NCI-H2196 treated with DMSO at 0.1 percent for 48 hours (cell line): ENCODE results near the gene PALM.

Source experiments
- DNase-seq: peaks from one replicate; lab custom pipeline; 2025; ENCODE audit not compliant: unreplicated experiment; lab: John Stamatoyannopoulos, UW

Gene PALM

DNA sequence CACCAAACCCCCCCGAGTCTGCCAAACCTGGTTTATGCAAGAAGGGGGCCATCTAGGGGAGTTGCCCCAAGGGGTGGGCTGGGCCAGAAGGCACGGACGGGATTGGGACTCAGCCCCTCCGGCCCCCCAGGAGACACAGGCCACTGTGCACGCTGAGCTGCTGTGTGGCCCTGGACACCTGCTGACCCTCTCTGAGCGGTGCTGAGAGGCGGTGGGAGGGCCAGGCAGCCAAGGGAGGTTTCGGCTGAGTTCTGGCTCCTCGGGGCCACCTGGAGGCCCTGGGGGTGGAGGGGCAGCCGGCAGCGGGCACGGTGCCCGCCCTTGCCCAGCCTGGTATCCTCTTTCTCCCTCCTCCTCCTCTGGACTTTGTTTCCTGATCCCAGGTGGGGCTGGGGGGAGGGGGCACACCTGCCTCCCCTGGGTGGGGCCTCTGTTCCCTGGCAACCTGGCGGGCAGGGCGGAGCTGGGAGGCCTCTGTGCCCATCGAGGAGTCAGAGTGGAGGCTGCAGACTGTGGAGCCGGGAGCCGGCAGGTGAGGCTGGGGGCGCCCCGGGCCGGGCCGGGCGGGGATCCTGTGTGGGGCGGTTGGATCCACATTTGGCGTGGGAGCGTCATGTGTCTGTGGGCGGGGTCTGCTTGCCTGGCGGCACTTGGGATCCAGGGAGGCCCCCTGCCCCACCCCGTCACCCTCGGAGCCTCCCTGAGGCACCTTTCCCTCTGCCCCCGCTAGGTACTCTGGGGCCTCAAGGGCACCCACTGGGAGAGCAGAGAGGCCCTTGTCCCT is 42.1 kb downstream of the PALM start, which contains the start of gene MISP:
MISP (plus strand) TSS at position 473 of the 784 bp plus-strand sequence. CDS start 5,835 bp downstream, outside the sequence.
- DNase-seq = peak; percentile 84

- no peak for DNase-seq
Observed at GRCh38 chr19:751501-752341, 43.0 kb downstream of the PALM start.

- DNase-seq = no peak
Observed at GRCh38 chr19:752652-753517, 44.1 kb downstream of the PALM start.

DNA sequence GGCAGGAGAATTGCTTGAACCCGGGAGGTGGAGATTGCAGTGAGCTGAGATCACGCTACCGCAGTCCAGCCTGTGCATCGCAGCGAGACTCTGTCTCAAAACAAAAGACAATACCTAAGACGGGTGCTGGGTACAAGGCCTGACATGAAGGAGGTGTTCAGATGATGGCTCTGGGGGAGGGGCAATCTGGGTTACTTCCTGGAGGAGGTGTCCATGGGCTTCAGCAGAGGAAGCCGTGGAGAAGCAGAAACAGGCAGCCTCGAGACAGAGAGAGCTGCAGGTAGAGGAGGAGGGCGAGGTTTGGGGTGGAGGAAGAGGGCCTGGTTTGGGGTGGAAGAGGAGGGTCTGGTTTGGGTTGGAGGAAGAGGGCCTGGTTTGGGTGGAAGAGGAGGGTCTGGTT is 45.8 kb downstream of the PALM start:
- no peak for DNase-seq

- DNase-seq = no peak
Observed at GRCh38 chr19:755063-755462, 46.3 kb downstream of the PALM start.

DNA sequence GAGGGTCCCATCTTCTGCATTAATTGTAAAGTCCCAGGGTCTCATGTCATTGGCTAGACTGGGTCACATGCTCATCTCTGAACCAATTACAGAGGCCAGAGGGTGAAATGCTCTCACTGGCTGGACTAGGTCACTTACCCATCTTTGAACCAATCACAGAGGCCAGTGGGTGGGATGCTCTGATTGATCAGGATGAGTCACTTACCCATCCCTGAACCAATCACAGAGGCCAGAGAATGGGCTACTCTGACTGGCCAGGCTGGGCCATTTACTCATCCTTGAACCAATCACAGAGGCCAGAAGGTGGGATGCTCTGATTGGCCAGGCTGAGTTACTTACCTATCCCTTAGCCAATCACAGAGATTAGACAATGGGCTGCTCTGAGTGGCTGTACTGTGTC is 47.5 kb downstream of the PALM start:
- no peak for DNase-seq

GRCh38 chr19:756821-757688 is 48.3 kb downstream of the PALM start:
- no peak for DNase-seq

DNA sequence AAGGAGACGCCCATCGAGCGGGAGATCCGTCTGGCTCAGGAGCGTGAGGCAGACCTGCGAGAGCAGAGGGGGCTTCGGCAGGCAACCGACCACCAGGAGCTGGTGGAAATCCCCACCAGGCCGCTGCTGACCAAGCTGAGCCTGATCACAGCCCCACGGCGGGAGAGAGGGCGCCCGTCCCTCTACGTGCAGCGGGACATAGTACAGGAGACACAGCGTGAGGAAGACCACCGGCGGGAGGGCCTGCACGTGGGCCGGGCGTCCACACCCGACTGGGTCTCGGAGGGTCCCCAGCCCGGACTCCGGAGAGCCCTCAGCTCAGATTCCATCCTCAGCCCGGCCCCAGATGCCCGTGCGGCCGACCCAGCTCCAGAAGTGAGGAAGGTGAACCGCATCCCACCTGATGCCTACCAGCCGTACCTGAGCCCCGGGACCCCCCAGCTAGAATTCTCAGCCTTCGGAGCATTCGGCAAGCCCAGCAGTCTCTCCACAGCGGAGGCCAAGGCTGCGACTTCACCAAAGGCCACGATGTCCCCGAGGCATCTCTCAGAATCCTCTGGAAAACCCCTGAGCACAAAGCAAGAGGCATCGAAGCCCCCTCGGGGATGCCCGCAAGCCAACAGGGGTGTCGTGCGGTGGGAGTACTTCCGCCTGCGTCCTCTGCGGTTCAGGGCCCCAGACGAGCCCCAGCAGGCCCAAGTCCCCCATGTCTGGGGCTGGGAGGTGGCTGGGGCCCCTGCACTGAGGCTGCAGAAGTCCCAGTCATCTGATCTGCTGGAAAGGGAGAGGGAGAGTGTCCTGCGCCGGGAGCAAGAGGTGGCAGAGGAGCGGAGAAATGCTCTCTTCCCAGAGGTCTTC is 49.3 kb downstream of the PALM start:
- DNase-seq = no peak

GRCh38 chr19:763181-763580 is 54.4 kb downstream of the PALM start:
- DNase-seq = no peak

GRCh38 chr19:763869-764268 is 55.1 kb downstream of the PALM start:
- DNase-seq = no peak

DNA sequence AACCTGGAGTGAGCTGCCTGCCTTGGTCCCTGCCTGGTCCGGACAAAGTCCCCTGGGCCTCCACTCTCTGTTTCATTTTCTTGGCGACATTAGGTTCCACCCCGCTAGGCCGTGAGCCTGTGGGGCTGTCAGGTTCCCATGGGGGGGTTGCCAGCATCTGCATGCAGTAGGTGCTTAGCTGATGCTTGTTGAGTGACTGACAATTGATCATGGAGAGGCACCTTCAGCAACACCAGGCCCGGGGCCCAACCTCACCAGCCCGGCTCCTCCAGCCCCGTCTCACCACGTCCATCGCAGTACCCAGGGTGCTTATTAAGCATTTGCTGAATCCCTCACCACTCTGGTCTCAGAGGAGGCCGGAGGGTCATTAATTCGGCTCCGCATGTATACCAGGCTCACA is 55.6 kb downstream of the PALM start:
- no peak for DNase-seq

DNA sequence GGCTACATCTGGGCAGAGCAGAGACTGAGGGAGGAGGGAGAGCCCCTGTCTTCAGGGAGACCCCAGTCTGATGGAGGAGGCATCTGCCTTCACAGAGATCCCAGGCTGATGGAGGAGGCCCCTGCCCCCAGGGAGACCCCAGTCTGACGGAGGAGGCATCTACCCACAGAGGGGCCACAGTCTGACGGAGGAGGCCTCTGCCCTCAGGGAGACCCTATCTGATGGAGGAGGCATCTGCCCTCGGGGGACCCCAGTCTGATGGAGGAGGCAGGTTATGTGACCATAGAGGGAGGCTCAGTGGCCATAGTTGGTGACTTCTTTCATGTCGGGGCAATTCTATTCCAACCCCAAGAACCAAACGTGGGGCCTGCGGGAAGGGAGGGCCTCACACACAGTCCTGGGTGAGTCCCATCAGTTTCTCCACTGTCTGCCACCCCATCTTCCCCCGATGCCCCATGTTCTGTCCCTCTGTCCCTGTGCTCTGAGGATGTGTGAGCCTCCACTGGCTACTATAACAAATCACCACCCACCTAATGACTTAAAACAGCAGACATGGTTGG is 56.5 kb downstream of the PALM start:
- no peak for DNase-seq

DNA sequence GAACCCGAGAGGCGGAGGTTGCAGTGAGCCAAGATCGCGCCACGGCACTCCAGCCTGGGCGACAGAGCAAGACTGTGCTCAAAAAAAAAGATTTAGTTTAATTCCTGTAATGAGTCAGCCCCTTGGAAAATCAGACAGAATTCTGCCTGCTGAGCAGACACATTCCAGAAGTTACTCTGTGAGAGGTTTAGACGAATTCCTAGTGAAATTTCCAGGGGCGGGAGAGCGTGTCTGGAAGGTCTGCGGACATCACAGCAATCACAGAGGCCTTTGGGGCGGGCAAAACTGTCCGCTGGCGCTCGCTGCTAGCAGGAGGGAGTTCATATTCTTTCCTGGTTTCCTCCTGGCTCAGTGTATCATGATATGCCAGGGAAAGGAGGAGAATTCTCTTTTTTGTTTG is 59.7 kb downstream of the PALM start:
- no peak for DNase-seq

GRCh38 chr19:769616-770015 is 60.9 kb downstream of the PALM start:
- no peak for DNase-seq

DNA sequence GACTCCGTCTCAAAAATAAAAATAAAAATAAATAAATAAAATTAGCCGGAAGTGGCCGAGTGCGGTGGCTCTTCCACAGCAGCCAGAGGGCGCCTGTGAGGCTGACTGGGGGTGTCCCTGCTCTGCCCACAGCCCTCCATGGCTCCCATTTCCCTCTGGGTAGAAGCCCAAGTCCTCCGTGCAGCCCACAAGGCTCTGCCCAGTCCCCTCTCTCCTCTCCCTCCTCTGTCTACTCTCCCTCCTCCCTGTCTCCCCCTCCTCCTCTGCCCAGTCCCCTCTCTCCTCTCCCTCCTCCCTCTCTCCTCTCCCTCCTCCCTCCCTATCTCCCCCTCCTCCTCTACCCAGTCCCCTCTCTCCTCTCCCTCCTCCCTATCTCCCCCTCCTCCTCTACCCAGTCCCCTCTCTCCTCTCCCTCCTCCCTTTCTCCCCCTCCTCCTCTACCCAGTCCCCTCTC is 62.6 kb downstream of the PALM start:
- no peak for DNase-seq

DNA sequence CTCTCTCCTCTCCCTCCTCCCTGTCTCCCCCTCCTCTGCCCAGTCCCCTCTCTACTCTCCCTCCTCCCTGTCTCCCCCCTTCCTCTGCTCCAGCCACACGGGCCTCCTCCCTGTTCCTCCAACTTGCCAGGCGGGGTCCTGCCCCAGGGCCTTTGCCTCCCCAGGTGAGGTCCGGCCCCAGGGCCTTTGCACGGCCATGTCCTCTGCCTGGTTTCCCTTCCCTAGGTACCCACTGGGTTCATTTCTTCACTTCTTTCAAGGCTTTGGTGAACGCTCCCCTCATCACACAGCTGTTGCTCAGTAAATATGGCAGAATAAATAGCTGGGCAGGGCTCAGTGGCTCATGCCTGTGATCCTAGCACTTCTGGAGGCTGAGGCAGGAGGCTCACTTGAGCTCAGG is 63.3 kb downstream of the PALM start:
- no peak for DNase-seq

DNA sequence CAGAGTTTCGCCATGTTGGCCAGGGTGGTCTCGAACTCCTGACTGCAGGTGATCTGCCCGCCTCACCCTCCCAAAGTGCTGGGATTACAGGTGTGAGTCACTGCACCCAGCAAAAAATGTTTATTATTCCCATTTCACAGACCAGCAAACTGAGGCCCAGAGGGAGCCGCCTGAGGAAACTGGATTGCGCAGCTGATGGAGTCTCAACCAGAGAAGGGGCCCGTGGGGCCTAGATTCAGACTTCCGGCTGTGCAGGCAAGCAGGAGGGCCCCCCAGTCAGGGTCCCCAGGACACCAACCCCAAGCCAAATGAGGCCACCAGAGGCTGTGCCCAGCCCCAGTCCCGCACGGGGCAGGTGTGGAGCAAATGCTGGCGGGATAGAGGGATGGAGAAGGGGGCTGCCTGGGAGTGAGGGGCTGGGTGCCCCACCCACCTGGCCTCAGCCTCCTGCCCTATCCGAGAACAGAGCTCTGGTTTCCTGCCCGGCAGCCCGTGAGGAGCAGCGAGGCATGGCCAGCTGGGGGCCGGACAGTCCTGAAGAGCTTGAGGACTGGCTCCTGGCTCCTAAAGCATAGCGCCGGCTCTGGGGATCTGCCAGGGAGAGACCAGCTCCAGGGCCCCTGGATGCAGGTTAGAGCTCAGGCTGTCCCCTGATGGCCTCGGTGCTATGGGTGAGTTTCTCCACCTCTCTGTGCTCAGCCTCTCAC is 64.1 kb downstream of the PALM start:
- DNase-seq = no peak

- no peak for DNase-seq
Observed at GRCh38 chr19:776549-776948, 67.8 kb downstream of the PALM start.
